Measurements from ENCODE around the gene SLC38A2. TPM values are rescaled to one million over a fixed set of nuclear protein-coding genes. Genes with fewer than 3 reads are reported as not detected.

SLC38A2 gene
- total RNA-seq, 1 donor from 2014 or later: 247 TPM

- Mint-ChIP-seq H3K27me3 (no peaks in the 10 kb centered on the region), H3K9me3 (no peaks in the 10 kb centered on the region), H3K27ac (no peak overlapping the region), H3K4me1 (peaks cover 31% of the 10 kb centered on the region), H3K36me3 (ENCODE audit: low read depth) (peaks cover 32% of the 10 kb centered on the region), H3K4me3 (peak overlapping the region; percentile 24)
- DNase-seq (no peak), ATAC-seq (ENCODE audit: low read depth) (no peak)
- TF ChIP-seq CTCF (IDR thresholded peaks at IDR 0.05): no peak
- POLR2A ChIA-PET: no interaction called here
- CTCF ChIA-PET: interaction anchor here (0.9 kb wide), 1 partner anchor 287 kb away, joined by 3 read pairs; no protein-coding TSS in a partner anchor
- intact Hi-C loops (cut with micrococcal nuclease): loop anchor here (5.0 kb wide), 6 partner anchors 157 to 1438 kb away; partner anchors contain the start of genes ARID2 and RPAP3
These were observed 1.7 kb upstream of the SLC38A2 start for GRCh38 chr12:46374310-46374709.

- POLR2A ChIA-PET: interaction anchor here (0.6 to 3.7 kb wide), 10 partner anchors 11 to 328 kb away, joined by 3 to 166 read pairs (median 4); partner anchors contain the start of gene SLC38A1
- intact Hi-C loops (cut with micrococcal nuclease): loop anchor here (2.0 to 5.0 kb wide), 9 partner anchors 31 to 1439 kb away; partner anchors contain the start of genes ARID2 and RPAP3
- peak overlapping the region; percentile 96 for H3K4me3 Mint-ChIP-seq
- peak overlapping the region; percentile 99 for H3K27ac Mint-ChIP-seq
- DNase-seq: peak; percentile 46
- peaks cover 38% of the 10 kb centered on the region for H3K36me3 Mint-ChIP-seq (ENCODE audit: low read depth)
- TF ChIP-seq CTCF (IDR thresholded peaks at IDR 0.05): no peak
- H3K4me1 Mint-ChIP-seq: peaks cover 37% of the 10 kb centered on the region
- ATAC-seq (ENCODE audit: low read depth): no peak
- CTCF ChIA-PET: interaction anchor here (0.9 kb wide), 1 partner anchor 288 kb away, joined by 3 read pairs; no protein-coding TSS in a partner anchor
- no peaks in the 10 kb centered on the region for H3K27me3 Mint-ChIP-seq
- no peaks in the 10 kb centered on the region for H3K9me3 Mint-ChIP-seq
These were observed 1.0 kb upstream of the SLC38A2 start for GRCh38 chr12:46373301-46374296.

GRCh38 chr12:46371718-46372543 lies 642 bp downstream of the SLC38A2 start:
- ATAC-seq (ENCODE audit: low read depth) (peak; percentile 38), DNase-seq (peak; percentile 66)
- peak overlapping the region; percentile 96 for H3K4me3 Mint-ChIP-seq
- H3K36me3 Mint-ChIP-seq (ENCODE audit: low read depth): peaks cover 54% of the 10 kb centered on the region
- no peaks in the 10 kb centered on the region for H3K27me3 Mint-ChIP-seq
- ChIA-PET POLR2A (interaction anchor here (0.6 to 3.7 kb wide), 23 partner anchors 9 to 1785 kb away, joined by 3 to 166 read pairs (median 5); partner anchors contain the start of genes ASB8, SCAF11 and SLC38A1), CTCF (interaction anchor here (0.8 to 2.0 kb wide), 5 partner anchors 12 to 292 kb away, joined by 3 to 13 read pairs (median 5); no protein-coding TSS in a partner anchor)
- intact Hi-C loops (cut with micrococcal nuclease): loop anchor here (1.0 to 5.0 kb wide), 16 partner anchors 11 to 1440 kb away; partner anchors contain the start of genes ARID2, RPAP3, SCAF11 and SLC38A1
- peak overlapping the region; percentile 99 for H3K27ac Mint-ChIP-seq
- no peaks in the 10 kb centered on the region for H3K9me3 Mint-ChIP-seq
- no peak for TF ChIP-seq CTCF (IDR thresholded peaks at IDR 0.05)
- peaks cover 53% of the 10 kb centered on the region for H3K4me1 Mint-ChIP-seq

- H3K4me1 Mint-ChIP-seq: peaks cover 54% of the 10 kb centered on the region
- no peak for TF ChIP-seq CTCF (IDR thresholded peaks at IDR 0.05)
- peaks cover 61% of the 10 kb centered on the region for H3K36me3 Mint-ChIP-seq (ENCODE audit: low read depth)
- no peaks in the 10 kb centered on the region for H3K27me3 Mint-ChIP-seq
- ChIA-PET CTCF (interaction anchor here (0.9 to 2.0 kb wide), 6 partner anchors 11 to 293 kb away, joined by 3 to 13 read pairs (median 4); no protein-coding TSS in a partner anchor), POLR2A (interaction anchor here (0.9 to 3.7 kb wide), 15 partner anchors 9 to 380 kb away, joined by 3 to 166 read pairs (median 5); partner anchors contain the start of genes SCAF11 and SLC38A1)
- DNase-seq: peak; percentile 94
- peak overlapping the region; percentile 99 for H3K27ac Mint-ChIP-seq
- intact Hi-C loops (cut with micrococcal nuclease): loop anchor here (1.0 to 5.0 kb wide), 10 partner anchors 10 to 1441 kb away; partner anchors contain the start of genes ARID2, RPAP3 and SLC38A1
- H3K4me3 Mint-ChIP-seq: peak overlapping the region; percentile 96
- H3K9me3 Mint-ChIP-seq: no peaks in the 10 kb centered on the region
- ATAC-seq (ENCODE audit: low read depth): peak; percentile 44
These were observed 1.5 kb downstream of the SLC38A2 start for GRCh38 chr12:46370792-46371717.

Data from activated B cell treated with CpG ODN at 0.5 μM for 24 hours (primary cell).